ENCODE measurements around the gene PFN3.
A peak's percentile ranks its signal among the peaks of the same experiment; 100 is the strongest.

PFN3 gene, protein sequence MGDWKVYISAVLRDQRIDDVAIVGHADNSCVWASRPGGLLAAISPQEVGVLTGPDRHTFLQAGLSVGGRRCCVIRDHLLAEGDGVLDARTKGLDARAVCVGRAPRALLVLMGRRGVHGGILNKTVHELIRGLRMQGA

DNA sequence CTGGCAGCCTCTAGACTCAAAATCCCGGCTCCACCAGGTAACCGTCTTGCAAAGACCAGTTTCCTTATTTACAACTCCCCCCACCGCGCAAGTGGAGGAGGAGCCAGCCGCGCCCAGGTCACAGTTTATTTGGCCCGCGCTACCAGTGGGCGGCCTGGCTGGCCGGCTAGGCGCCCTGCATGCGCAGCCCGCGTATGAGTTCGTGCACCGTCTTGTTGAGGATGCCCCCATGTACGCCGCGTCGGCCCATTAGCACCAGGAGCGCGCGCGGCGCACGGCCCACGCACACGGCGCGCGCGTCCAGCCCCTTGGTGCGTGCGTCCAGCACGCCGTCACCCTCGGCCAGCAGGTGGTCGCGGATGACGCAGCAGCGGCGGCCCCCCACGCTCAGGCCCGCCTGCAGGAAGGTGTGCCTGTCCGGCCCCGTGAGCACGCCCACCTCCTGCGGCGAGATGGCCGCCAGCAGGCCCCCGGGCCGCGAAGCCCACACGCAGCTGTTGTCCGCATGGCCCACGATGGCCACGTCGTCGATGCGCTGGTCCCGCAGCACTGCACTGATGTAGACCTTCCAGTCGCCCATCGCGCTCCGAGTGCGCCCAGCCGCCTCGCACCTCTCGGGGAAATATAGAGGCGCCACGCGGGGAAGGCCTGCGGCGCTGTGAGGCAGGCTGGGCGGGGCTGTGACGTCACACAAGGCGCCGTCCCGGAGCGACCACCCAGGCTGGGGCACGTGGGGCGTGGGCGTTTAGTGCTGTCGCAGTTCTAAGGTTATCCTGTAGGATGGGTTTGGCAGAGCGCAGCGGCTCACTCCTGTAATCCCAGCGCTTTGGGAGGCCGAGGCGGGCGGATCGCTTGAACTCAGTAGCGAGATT is at the start of gene PFN3:
Gene PFN3 (minus strand): TSS at position 665 of the 872 bp plus-strand sequence. CDS start 85 bp downstream, at position 580.
- no peak for DNase-seq

DNA sequence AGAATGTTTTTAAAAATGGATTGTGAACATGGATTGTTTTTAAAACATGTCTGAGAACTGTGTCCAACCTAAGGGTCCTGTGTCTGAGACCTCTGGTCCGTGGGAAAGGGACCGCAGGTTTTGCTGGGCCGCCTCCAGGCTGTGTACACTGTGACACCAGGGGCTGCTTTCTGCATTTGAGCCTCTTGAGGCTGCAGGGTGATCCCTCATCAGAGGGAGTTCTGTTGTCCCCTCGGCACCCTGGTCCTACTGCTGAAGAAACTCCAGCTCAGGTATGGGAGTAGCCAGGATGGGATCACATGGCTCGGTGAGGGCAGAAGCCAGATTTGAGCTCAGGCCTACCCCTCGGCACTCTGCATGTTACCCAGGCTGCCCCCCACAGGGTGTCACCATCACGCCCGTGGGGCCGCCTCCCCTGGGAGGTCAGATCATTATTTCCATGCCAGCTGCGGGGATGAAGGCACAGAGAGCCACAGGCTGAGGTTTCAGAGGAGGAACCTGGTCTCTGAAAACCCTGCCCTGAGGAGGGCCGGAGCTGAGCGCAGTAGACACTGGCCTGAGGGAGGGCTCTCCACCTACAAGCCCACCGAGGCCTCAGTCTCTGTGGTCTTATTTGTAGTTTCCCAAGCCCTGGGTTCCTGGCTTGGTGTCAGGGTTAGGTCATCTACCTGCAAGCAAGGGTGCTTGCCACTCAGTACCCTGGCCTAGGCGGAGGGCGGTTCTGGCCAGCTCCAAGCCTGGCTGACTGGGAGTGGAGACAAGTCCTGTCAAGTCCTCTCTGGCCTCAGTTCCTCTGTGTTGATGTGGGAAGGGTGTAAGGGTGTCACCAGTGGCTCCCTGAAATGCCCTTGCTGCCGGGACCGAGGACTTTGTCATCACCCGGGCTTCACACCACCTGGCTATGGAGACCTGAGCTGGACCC is 48.9 kb upstream of the PFN3 start:
- no peak for DNase-seq

DNA sequence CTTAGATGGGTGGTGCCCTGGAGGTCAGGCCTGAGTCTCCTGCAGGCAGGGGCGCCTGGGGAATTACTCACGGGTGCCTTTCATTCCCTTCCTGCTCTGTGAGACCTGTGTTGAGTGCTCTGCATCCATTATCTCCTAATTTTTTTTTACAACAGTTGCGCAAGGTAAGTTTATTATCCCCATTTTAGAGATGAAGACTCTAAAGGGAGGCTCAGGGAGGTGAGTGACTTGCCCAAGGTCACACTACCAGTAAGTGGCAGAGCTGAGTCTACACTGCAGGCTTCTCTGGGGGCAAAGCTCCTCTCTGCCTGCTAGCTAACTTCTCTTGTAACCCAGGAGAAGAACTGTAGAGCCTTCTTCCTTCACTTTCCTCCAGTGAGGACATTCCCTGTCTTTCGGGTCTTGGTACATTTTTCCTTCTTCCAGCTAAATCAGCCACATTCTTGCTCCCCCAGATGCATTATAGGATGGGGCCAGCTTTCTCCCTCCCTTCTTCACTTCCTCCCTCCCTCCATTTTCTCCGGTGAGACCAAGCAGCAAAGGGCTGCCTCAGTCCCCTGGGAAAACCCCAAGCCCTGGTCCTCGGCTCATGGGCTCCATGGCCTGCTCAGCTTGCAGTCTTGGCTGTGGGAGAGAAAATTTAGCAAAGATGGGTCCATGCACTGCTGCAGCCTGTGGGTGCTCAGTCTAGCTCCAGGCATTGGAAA is 47.9 kb upstream of the PFN3 start:
- DNase-seq, result no peak

DNA sequence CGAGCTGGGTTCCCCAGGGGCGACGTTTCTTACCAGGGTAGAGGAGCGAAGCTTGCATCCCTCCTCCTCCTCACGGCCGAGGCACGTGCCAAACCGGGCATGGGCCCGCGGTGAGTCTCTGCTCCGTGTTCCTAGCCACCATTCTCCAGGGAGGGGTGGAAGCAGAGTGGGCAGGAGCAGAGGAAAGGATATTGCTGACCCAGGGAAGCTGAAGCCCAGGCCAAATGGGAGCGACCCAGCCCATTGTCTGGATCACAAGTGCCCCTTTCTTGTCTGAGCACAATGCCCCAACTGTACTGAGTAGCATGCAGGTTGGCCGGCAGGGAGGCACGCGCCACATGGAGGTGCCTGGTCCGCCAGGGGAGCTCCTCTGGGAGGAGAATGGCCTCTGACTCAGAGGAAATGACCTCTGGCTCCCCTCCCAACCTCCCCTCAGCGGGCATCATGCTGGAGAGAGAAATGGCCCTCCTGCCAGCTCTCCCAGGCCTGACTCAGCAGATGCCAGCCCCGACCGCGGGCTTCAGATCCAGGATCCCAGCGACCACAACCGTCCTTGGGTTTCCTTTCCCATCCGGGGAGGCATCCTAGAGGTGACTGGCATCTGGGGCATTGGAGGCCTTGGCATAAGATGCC is 47.3 kb upstream of the PFN3 start:
- DNase-seq, result no peak

DNA sequence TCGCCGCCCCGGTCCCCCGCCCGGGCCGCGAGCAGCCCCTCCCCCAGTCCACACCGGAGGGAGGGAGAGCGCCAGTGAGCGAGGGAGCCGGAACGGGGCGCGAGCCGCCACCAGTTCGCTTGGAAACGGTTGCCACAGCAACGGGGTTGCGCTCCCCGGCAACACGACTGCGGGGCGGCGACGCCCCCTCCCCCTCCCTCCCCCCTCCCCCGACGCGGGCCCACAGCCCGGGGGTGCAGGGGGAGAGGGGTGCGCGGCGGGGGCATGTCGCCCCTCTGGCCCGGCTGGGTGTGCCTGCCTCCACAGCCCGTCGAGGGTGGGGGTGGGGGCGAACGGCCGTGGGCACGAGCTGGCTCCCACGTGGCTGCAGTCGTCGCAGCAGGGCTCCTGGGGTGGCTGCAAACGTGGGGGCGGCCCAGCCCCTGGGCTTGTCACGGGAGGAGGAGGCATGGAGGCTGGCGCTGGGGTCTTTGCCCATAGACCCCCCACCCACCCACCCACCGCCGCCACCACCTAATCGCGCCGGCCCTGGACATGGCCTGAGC is 46.7 kb upstream of the PFN3 start:
- peak; percentile 89 for DNase-seq

DNA sequence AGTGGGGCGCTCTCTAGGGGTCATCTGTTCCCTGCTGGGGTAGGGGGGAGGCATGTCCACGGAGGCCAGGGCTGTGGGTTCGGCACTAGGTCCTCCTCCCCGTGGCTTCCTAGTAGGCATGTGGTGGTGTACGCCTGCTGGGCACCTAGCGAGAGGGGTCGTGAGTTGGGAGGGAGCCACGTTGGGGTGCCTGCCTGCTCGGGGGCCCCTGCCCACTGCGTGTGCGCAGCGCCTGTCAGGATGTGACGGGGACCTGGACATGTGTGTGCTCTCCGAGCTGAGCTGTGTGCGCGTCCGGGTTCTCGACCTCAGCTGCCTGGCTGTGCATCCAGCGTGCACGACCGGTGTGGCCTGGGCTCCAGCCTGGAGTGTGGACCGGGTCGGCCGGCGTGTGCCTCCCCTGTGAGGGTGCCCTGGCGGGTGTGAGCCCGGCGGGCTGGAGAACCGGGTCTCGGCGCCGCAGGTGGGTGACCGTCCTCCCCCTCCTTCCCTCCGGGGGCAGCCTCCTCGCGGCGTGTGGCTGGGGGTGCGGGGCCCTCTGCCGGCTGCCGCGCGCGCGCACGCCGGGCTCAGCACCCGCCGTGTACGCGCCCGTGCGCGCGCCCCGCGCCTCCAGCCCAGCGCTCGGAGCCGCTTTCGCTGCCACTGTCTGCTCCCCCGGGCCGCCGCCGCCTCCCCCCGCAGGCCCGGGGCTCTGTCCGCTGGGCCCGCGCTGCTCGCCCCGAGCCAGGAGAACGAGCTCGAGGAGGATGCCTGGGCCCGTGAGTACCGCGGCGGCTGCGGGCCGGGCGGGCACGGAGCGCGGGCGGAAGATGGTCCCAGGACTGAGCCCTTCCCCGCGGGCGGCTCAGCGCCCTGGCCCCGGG is 46.0 kb upstream of the PFN3 start, which contains the start of gene PRR7:
Gene PRR7 (plus strand): TSS at position 615 of the 866 bp plus-strand sequence. CDS start 8,254 bp downstream, outside the sequence.
- DNase-seq, result peak; percentile 90

DNA sequence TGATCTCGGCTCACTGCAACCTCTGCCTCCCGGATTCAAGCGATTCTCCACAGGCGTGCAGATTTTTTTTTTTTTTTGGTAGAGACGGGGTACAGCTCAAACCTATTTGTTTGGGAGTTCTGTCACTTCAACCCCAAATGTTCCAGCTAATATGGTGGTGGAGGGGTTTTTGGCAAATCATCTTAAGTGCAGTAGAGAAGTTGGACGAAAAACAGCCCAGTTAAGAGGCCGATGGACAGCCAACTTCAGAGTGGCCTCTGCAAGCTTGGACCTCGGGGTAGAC is 45.4 kb upstream of the PFN3 start:
- DNase-seq, result no peak

DNA sequence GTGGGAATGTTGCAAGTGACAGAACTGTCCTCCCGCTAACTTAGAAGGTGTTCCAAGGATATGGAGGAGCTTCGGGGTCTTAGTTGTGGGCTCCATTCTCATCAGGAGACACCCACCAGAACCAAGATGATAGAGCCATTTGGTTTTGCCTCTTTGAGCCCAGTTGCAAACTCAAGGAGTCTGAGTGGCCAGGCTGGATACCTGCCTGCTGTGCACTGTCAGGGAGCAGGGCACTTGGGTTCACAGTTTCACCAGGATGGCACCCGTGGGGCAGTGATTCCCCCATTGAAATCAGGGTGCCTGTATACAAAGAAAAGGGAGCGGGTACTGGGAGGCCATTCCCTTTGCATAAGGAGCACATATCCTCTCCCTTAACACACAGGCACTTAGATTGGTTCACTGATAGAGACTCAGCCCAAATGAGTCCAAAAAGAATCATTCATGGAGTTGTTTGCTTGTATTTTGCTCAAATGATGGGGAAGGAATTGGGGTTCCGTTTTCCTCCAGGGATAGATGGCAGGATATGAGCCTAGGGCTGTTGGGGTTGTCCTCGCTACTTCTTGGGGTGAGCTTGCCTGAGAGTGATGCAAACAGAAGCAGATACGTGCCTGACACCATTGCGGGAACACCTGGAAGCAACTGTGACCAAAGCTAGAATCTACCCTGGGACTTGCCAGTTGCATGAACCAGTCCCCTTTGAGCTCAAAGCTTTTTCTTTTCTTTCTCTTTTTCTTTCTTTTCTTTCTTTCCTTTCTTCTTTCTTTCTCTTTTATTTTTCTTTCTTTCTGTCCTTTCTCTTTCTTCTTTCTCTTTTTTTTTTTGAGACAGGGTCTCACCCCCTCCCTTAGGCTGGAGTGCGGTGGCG is 44.8 kb upstream of the PFN3 start:
- DNase-seq, result no peak

DNA sequence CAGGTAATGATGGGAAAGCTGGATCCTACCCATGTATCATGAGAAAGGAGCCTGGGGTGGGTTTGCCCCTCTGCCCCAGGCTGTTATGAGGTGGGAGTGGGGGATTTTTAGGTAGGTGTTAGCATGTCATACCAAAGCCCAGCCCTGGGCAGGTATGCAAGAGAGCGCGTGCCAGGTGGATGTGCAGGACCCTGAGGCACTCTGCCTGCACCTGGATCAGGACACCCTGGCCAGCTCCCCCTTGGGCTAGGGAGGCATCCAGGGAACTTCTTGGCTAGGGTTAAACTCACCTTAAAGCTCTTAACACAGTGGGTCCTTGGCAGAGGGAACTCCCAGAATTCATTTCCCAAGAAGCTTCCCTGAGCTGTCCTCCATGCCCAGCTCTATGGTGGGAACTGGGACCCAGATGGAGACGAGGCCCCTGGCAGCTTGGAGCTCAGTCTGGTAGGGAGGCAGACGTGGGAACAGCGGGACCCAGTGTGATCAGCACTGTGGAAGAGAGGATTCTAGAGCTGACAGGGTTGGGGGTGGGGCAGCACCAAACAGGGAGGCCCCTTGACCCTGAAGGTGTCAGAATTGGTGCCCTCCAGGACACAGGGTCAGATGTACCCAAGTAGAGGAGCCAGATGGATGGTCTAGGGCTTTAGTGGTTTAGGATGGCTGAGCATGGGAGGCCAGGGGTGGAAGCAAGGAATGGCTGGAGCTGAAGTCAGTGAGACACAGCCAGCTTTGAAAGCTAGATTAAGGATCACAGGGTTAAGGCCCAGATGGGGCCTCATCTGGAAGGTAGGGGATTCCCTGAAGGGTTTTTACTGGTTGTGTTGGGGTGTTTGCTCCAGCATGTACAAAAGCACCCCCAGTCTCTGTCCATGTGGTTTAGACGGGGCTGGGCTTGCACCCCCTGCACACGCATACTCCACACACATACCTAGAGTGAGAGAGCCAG is 43.9 kb upstream of the PFN3 start:
- DNase-seq, result no peak

DNA sequence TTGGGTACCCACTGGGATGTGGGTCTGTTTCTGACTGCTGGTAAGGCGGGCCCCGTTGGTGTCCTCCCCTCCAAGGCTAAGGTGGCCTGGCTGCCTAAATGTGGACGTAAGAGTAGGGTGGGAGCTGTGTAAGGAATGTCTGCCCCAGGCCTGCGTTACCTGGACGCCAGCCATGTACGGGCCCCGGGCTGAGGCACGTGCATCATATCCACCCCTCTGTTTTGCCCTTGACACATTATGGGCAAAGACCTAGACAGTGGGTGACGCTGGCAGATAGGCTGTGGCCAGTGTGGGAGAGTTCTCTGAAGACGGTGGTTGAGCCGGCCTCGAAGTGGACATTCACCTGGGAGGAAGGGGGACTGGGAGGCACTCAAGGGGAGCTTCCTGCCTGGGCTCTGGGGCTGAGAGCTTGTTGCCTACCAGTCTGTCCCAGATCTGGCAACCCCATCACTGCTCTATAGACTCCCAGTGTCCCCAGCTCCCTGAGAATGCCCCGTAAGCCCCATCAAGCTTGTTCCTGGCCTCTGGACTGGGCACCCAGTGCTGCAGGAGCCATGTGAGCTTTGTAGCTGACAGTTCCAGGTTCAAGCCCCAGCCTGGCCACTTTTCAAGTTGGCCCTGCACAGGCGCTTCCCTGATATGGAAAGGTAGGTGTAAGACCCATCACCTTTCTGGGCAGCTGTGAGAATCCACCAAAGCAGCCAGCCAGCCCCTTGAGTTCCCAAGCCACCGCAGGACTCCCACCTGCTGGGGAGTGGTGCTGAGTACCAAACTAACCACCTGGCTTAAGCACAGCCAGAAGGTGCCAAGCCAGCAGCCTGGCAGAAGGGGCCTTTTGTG is 42.9 kb upstream of the PFN3 start:
- no peak for DNase-seq

DNA sequence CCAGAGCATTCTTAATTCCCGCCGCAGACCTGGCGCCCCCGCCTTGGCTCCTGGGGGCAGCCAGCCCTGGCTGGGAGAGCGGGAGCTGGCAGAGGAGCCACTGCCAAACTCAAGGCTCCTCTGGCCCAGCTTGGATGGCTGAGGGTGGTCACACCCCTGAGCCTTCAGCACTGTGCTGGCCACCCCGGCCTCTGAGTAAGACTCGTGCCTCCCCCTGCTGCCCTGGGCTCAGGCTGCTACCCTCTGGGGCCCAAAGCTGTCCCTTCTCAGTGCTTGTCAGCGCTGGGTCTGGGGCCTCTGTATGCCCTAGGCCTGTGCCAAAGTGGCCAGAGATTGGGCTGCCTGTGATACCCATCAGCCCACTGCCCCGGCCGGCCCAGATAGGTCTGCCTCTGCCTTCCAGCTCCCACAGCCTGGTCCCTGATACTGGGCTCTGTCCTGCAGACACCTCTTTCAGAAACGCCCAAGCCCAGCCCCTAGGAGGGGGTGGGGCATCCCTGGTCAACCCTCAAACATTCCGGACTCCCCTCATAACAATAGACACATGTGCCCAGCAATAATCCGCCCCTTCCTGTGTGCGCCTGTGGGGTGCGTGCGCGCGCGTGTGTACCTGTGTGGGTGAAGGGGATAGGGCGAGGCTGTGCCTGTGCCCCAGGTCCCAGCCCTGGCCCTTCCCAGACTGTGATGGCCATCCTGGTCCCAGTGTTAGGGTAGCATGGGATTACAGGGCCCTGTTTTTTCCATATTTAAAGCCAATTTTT is 41.8 kb upstream of the PFN3 start:
- no peak for DNase-seq

DNA sequence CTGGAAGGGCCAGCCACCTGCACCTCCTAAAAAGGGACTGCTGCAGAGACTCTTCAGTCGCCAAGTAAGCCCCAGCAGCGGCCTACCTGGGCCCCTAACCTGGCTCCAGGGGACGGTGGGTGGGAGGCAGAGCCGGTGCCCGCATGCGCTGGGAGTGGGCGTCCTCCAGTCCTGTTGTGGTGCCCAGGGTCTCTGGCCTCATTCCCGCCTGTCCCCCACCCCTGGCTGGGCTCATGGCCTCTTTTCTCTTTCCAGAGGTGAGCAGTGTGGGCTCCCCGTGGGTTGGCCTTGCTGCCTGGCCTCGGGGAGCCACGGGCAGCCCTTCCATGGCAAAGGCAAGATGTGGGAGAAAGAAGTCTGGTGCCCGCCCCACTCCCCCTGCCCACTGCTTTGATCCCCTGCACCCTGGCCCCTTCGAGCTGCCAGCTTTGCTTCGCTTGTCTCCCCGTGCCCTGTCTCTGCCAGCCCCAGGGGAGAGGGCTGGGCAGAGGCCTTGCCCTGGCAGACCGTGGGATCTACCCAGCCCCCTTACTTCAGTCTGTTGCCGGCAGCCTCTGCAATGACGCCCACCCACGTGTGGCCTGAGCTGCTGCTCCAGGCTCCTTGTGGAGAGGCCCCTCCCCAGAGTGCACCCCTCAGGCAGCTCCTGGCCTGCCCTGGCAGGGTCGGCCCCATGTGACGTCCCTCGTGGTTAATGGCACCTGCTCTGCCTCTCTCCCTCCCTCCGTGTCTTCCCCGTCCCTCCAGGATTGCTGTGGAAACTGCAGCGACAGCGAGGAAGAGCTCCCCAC is 40.7 kb upstream of the PFN3 start:
- DNase-seq, result no peak

DNA sequence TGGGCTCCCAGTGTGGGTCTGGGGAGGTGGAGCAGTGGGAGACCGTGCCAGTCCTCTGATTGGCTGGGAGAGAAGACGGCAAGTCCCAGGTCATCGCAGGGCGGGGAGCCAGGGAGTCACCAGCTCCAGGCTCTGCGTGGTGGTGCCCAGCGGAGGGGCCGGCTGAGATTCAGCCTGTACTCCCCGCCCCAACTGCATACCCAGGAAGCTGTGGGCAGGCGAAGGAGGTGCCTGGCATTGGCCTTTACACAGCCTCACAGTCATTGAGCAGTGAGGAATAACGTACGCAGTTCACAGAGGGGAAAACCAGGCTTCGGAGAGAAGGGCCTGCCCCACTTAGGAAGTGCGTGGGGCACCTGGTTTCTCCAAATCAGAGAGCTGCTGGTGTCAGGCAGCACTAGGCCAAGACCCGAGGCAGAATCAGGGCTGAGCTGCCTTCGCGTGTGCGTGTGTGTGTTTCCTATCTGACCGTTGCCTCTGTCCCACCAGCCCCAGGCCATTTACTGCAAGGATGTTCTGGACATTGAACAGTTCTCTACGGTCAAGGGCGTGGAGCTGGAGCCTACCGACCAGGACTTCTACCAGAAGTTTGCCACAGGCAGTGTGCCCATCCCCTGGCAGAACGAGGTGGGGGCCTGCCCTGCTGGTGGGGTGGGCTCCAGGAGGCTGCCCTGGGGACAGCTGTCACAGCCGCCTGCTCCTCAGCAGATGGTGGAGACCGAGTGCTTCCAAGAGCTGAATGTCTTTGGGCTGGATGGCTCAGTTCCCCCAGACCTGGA is 39.9 kb upstream of the PFN3 start:
- DNase-seq, result peak; percentile 85

DNA sequence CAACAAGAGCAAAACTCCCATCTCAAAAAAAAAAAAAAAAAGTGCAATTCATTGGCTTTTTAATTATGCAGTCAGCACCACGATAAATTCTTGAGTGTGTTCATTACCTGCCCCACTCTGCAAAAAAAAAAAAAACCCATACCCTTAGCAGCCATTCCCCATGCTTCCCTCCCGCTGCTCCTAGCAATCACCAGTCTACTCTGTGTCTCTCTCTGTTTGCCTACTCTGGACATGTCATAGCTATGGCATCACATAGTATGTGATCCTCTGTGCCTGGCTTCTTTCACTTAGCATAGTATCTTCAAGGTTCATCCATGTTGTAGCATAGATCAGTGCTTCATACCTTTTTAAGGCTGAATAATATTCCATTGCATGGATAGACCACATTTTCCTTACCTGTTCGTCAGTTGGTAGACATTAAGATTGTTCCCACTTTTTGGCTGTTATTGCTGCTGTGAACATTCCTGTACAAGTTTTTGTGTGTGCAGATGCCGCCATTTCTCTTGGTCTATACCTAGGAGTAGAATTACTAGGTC is 39.1 kb upstream of the PFN3 start:
- no peak for DNase-seq

DNA sequence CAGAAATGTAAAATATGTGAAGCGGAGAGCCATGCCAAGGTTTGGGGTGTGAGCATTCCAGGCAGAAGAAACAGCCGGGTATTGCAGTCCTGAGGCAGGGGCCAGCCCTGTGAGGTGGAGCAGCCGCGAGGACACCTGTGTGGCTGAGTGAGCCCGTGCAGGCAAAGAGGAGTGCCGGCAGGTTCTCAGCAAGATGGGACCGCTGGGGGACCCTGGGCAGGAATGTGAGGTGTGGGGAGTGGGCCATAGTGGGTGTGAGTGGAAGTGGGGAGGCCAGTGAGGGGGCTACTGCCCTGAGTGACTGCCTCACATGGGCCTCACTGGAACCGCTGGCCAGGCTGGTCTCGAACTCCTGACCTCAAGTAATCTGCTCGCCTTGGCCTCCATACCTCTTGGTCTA is 38.0 kb upstream of the PFN3 start:
- no peak for DNase-seq
